SK-N-SH (cell line): ENCODE results near the gene B3GAT3. TPM values are rescaled to one million over a fixed set of nuclear protein-coding genes. Genes with fewer than 3 reads are reported as not detected.

Experiments used
- EZH2phosphoT487 ChIP-seq: fragments of 200-600 bp; sonication (generic); IDR thresholded peaks from 2 replicates; pipeline ENCODE4 v1.6.1; 2017; ENCODE audit warnings: low read depth, mixed run types, mild to moderate bottlenecking, antibody characterized with exemption, moderate library complexity, borderline replicate concordance
- FOXM1 ChIP-seq: IDR thresholded peaks from 2 replicates; pipeline ENCODE4 v1.4.0; 2012; ENCODE audit warnings: low read depth, mild to moderate bottlenecking
- GABPA ChIP-seq: IDR thresholded peaks from 2 replicates; pipeline ENCODE4 v1.4.0; 2012; ENCODE audit warnings: low read depth, mild to moderate bottlenecking
- GATA2 ChIP-seq: sonication (generic); formaldehyde crosslinking; IDR thresholded peaks from 2 replicates; pipeline ENCODE4 v1.5.0; 2020; ENCODE audit warnings: mild to moderate bottlenecking, missing genetic modification reagents
- IRF3 ChIP-seq: fragments of 150-350 bp; IDR thresholded peaks from 2 replicates; pipeline ENCODE4 v1.6.1; 2016; ENCODE audit warnings: mild to moderate bottlenecking, low read depth, low read length
- MAX ChIP-seq: IDR thresholded peaks from 2 replicates; pipeline ENCODE4 v1.4.0; 2012; ENCODE audit warnings: low read depth
- MEF2A ChIP-seq: IDR thresholded peaks from 2 replicates; pipeline ENCODE4 v1.4.0; 2012; ENCODE audit warnings: low read depth, borderline replicate concordance
- MXI1 ChIP-seq: IDR thresholded peaks from 2 replicates; pipeline ENCODE4 v1.6.1; 2012; ENCODE audit warnings: mild to moderate bottlenecking, low read depth, low read length, improper control_type of control experiment
- NFIC ChIP-seq: IDR thresholded peaks from 2 replicates; pipeline ENCODE4 v1.4.0; 2012; ENCODE audit warnings: borderline replicate concordance
- RCOR1 ChIP-seq: fragments of 150-350 bp; IDR thresholded peaks from 2 replicates; pipeline ENCODE4 v1.6.1; 2017; ENCODE audit warnings: antibody characterized with exemption, low read length
- REST ChIP-seq: IDR thresholded peaks from 2 replicates; pipeline ENCODE4 v1.6.1; 2012; ENCODE audit warnings: mild to moderate bottlenecking, low read depth, low read length, moderate library complexity
- RXRA ChIP-seq: IDR thresholded peaks from 2 replicates; pipeline ENCODE4 v1.4.0; 2012; ENCODE audit warnings: low read depth, mild to moderate bottlenecking, borderline replicate concordance
- SMC3 ChIP-seq: IDR thresholded peaks from 2 replicates; pipeline ENCODE4 v1.6.1; 2012; ENCODE audit warnings: low read depth, low read length, improper control_type of control experiment
- TEAD4 ChIP-seq: IDR thresholded peaks from 2 replicates; pipeline ENCODE4 v1.4.0; 2012; ENCODE audit warnings: mild to moderate bottlenecking, borderline replicate concordance; ENCODE audit not compliant: insufficient read depth
- ZBTB33 ChIP-seq: IDR thresholded peaks from 2 replicates; pipeline ENCODE4 v1.4.0; 2012; ENCODE audit warnings: low read depth, borderline replicate concordance
- polyA plus RNA-seq, 3 experiments: library from polyadenylated mRNA; depleted of rRNA; stranded (reverse); fragments of >200 nt; gene quantifications; 2 replicates each; pipeline ENCODE4 v1.2.3, GENCODE V29; 2012

The B3GAT3 gene
- polyA plus RNA-seq, 1 of the 3 experiments (the other 2 are of a cell fraction), result 104 TPM

GRCh38 chr11:62573592-62574362, 48.0 kb downstream of the B3GAT3 start, which contains the start of gene EEF1G (continued):
- TF ChIP-seq EZH2phosphoT487 (no peak), RCOR1 (no peak), SMC3 (no peak), TEAD4 (no peak), MXI1 (peak; percentile 64), GABPA (no peak), MEF2A (no peak), NFIC (no peak; the same call in 1 of the 2 replicates), IRF3 (no peak), MAX (peak; percentile 21; the same call in 1 of the 2 replicates), ZBTB33 (peak; percentile 92), REST (peak; percentile 78), GATA2 (CRISPR knock-in tag) (no peak), FOXM1 (no peak), RXRA (no peak)
